GM18505 (cell line): Measurements from ENCODE around the gene ATP2C1.
"Not testable (repeated sequence)": the region's sequence is repeated elsewhere in the genome, so short reads cannot be mapped to it uniquely, and the experiment has no call there.

Source experiments
- ATAC-seq: cut with Tn5 transposase; IDR thresholded peaks from one replicate; pipeline ENCODE4 v1.9.1; 2021; ENCODE audit not compliant: unreplicated experiment
- POLR2A ChIP-seq: IDR thresholded peaks from 4 replicates; pipeline ENCODE4 v1.6.1; 2011; ENCODE audit warnings: borderline replicate concordance; ENCODE audit not compliant: insufficient read depth, insufficient read length; ENCODE audit errors: extremely low read depth

Gene ATP2C1

GRCh38 chr3:130893376-130894129 is at the start of gene ATP2C1:
ATP2C1 (plus strand) TSS chr3:130894084; CDS start chr3:130894770, 686 bp downstream.
- peak; percentile 97 for TF ChIP-seq POLR2A
- ATAC-seq = peak; percentile 87

GRCh38 chr3:130844462-130844861 is 49.4 kb upstream of the ATP2C1 start:
- no peak for ATAC-seq
- TF ChIP-seq POLR2A = no peak

GRCh38 chr3:130846181-130846580 is 47.7 kb upstream of the ATP2C1 start:
- no peak for TF ChIP-seq POLR2A
- no peak for ATAC-seq

- no peak for TF ChIP-seq POLR2A
- ATAC-seq = no peak
Measured at GRCh38 chr3:130849091-130849552, 44.8 kb upstream of the ATP2C1 start.

- peak; percentile 65 for TF ChIP-seq POLR2A
- ATAC-seq = peak; percentile 75
Measured at GRCh38 chr3:130850044-130850797, 43.7 kb upstream of the ATP2C1 start.

- ATAC-seq = no peak
- no peak for TF ChIP-seq POLR2A
Measured at GRCh38 chr3:130850843-130851242, 43.0 kb upstream of the ATP2C1 start.

GRCh38 chr3:130851277-130851676 is 42.6 kb upstream of the ATP2C1 start:
- no peak for ATAC-seq
- TF ChIP-seq POLR2A = no peak

GRCh38 chr3:130853581-130853980 is 40.3 kb upstream of the ATP2C1 start:
- no peak for ATAC-seq
- no peak for TF ChIP-seq POLR2A

- TF ChIP-seq POLR2A = no peak
- ATAC-seq = no peak
Measured at GRCh38 chr3:130854208-130854864, 39.5 kb upstream of the ATP2C1 start.

- ATAC-seq = no peak
- no peak for TF ChIP-seq POLR2A
Measured at GRCh38 chr3:130857336-130858026, 36.4 kb upstream of the ATP2C1 start.

- not testable (repeated sequence) for ATAC-seq
Measured at GRCh38 chr3:130862130-130862529, 31.8 kb upstream of the ATP2C1 start.

- TF ChIP-seq POLR2A = no peak
- no peak for ATAC-seq
Measured at GRCh38 chr3:130865489-130865888, 28.4 kb upstream of the ATP2C1 start.

- no peak for TF ChIP-seq POLR2A
Measured at GRCh38 chr3:130866327-130866726, 27.6 kb upstream of the ATP2C1 start.

More at GRCh38 chr3:130866327-130866726, 27.6 kb upstream of the ATP2C1 start:
- no peak for ATAC-seq
